ENCODE results near the gene ICOS. TPM values are rescaled to one million over a fixed set of nuclear protein-coding genes. Genes with fewer than 3 reads are reported as not detected.

Gene ICOS
- total and polyA plus RNA-seq, 2 of the 4 experiments (the other 2 are of a cell fraction) = not detected

GRCh38 chr2:203948733-203949132 is 12.2 kb downstream of the ICOS start:
- in situ Hi-C loops (cut with MboI; ENCODE audit: low sequenced_read_pairs) (no loop called here), intact Hi-C loops (cut with micrococcal nuclease) (no loop called here), dilution Hi-C loops (cut with HindIII; ENCODE audit: low sequenced_read_pairs, unreplicated experiment) (no loop called here)
- H2AK5ac ChIP-seq (ENCODE audit: low read depth, low read length) = no peak overlapping the region
- H4K20me1 ChIP-seq (ENCODE audit: insufficient read depth, low read length) = no peaks in the 10 kb centered on the region
- no peaks in the 10 kb centered on the region for H3K9me3 ChIP-seq (ENCODE audit: control insufficient read depth, insufficient read depth, low read length)
- H3K79me1 ChIP-seq (ENCODE audit: low read depth in 1 of 2, low read length in 2 of 2) = no peaks in the 10 kb centered on the region
- no peak overlapping the region for H2BK120ac ChIP-seq (ENCODE audit: low read depth, low read length)
- ChIA-PET POLR2A (ENCODE audit: unreplicated experiment) (no interaction called here), CTCF (interaction anchor here (0.6 kb wide), 1 partner anchor 522 kb away, joined by 6 read pairs; no protein-coding TSS in a partner anchor)
- no peak overlapping the region for H3K4me2 ChIP-seq (ENCODE audit: low read depth, low read length)
- H3K4me1 ChIP-seq (ENCODE audit: control insufficient read depth, insufficient read depth, low read length) = peaks cover 2% of the 10 kb centered on the region; the same call in 1 of the 2 replicates
- H3K23ac ChIP-seq (ENCODE audit: low read depth, low read length) = no peak overlapping the region
- ATAC-seq (ENCODE audit: low read depth) = no peak
- TF ChIP-seq CEBPB (IDR thresholded peaks at IDR 0.05; ENCODE audit: low read depth, low read length) (no peak), RCOR1 (IDR thresholded peaks at IDR 0.05; ENCODE audit: insufficient replicate concordance, low read length) (no peak), MXI1 (IDR thresholded peaks at IDR 0.05; ENCODE audit: borderline replicate concordance, low read depth, low read length) (no peak), RAD21 (IDR thresholded peaks at IDR 0.05; ENCODE audit: low read length) (no peak), ELK1 (IDR thresholded peaks at IDR 0.05; ENCODE audit: borderline replicate concordance, low read depth, low read length) (no peak), POLR2A (IDR thresholded peaks at IDR 0.05; ENCODE audit: low read depth, low read length) (no peak), MAFK (IDR thresholded peaks at IDR 0.05; ENCODE audit: low read depth, low read length) (no peak), MAZ (IDR thresholded peaks at IDR 0.05; ENCODE audit: borderline replicate concordance, low read depth, low read length) (no peak), USF2 (IDR thresholded peaks at IDR 0.05; ENCODE audit: low read depth, low read length) (no peak), BHLHE40 (IDR thresholded peaks at IDR 0.05; ENCODE audit: low read depth, low read length) (no peak), CHD1 (IDR thresholded peaks at IDR 0.05; ENCODE audit: low read depth, low read length) (no peak)
- H3K18ac ChIP-seq (ENCODE audit: low read depth, low read length) = no peak overlapping the region; the same call in 1 of the 2 replicates
- H3K9me1 ChIP-seq (ENCODE audit: insufficient read depth, low read length) = no peaks in the 10 kb centered on the region
- no peak overlapping the region for H4K91ac ChIP-seq (ENCODE audit: insufficient read depth, low read depth, low read length)
- 67% methylated on average over 1 of the region's 1 CpG; no CpG with 5 or more reads in 1 of the 2 experiments for WGBS, 2 experiments (ENCODE audit: extremely low coverage in 2 of 2, insufficient read length in 1 of 2)
- no peak overlapping the region for H2BK5ac ChIP-seq (ENCODE audit: low read depth, low read length, poor library complexity, severe bottlenecking)
- no peak overlapping the region for H3K4me3 ChIP-seq (ENCODE audit: insufficient read depth, low read depth, low read length)
- H3K9ac ChIP-seq (ENCODE audit: low read depth, low read length) = no peak overlapping the region
- H2BK15ac ChIP-seq (ENCODE audit: low read depth, low read length) = no peak overlapping the region
- H3K27me3 ChIP-seq (ENCODE audit: control insufficient read depth, insufficient read depth, low read length) = peaks cover 4% of the 10 kb centered on the region
- no peak overlapping the region for H4K5ac ChIP-seq (ENCODE audit: low read depth, low read length)
- no peaks in the 10 kb centered on the region for H3K36me3 ChIP-seq (ENCODE audit: control insufficient read depth, insufficient read depth, low read length)
- H3K56ac ChIP-seq (ENCODE audit: extremely low read depth, insufficient read depth, low read length) = no peak overlapping the region
- H2BK20ac ChIP-seq (ENCODE audit: low read depth, low read length) = no peak overlapping the region
- no peak overlapping the region for H2AFZ ChIP-seq (replicated peaks; ENCODE audit: low read length, poor library complexity)
- no TSS peak for BruUV-seq (replicated peaks)
- no peak overlapping the region for H3K4ac ChIP-seq (ENCODE audit: low read depth, low read length)
- H3K14ac ChIP-seq (replicated peaks; ENCODE audit: low read depth, low read length) = no peak overlapping the region
- no peak for DNase-seq
- H4K8ac ChIP-seq (ENCODE audit: low read depth in 2 of 2, low read length in 2 of 2) = no peak overlapping the region
- no peak overlapping the region for H2AK9ac ChIP-seq (replicated peaks; ENCODE audit: low read depth, low read length, poor library complexity)
- no peak overlapping the region for H3K27ac ChIP-seq (ENCODE audit: insufficient read depth, low read length)

All from IMR-90 (cell line).